ENCODE data around the gene NFYA.

- TF ChIP-seq CTCF (IDR thresholded peaks at IDR 0.05) (no peak), EP300 (IDR thresholded peaks at IDR 0.05) (no peak), POLR2A (IDR thresholded peaks at IDR 0.05) (no peak)
Observed at GRCh38 chr6:41053041-41053440, 19.7 kb upstream of the NFYA start, which contains the start of gene APOBEC2.
